ENCODE results near the gene BMP8A.
"Not testable (repeated sequence)": the region's sequence is repeated elsewhere in the genome, so short reads cannot be mapped to it uniquely, and the experiment has no call there.

The BMP8A gene

DNA sequence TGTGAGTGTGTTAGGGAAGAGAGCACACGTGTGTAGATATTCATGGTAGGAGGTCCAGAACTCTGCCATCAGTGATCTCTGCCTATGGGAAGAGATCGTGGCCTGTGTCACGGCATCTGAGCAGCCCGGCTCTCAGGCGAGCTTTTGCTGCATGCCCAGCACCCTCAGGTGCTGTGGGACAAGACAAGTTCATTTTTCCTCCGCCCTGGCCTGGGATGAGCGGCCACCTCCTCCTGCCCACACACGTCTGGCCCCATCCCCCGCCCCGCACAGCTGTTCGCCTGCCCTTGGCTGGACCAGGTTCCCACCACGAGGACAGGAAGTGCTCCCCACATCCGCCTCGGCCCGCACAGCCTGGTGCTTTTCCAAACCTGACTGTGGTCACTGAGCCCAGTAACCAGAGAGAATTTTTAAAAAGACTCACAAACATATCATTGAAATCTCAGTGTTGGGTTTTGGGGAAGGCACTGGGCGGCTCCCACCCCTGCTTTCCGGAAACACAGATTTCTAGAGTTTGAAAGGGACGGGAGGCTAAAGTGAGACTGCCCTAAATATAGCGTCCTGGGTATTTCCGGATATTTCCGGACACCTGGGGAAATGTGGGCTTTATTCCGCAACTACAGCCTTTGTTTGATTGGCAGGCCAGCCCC is 18.0 kb downstream of the BMP8A start:
- H3K4me3 Mint-ChIP-seq: peak overlapping the region; percentile 76
- peak overlapping the region; percentile 86 for H3K27ac Mint-ChIP-seq

DNA sequence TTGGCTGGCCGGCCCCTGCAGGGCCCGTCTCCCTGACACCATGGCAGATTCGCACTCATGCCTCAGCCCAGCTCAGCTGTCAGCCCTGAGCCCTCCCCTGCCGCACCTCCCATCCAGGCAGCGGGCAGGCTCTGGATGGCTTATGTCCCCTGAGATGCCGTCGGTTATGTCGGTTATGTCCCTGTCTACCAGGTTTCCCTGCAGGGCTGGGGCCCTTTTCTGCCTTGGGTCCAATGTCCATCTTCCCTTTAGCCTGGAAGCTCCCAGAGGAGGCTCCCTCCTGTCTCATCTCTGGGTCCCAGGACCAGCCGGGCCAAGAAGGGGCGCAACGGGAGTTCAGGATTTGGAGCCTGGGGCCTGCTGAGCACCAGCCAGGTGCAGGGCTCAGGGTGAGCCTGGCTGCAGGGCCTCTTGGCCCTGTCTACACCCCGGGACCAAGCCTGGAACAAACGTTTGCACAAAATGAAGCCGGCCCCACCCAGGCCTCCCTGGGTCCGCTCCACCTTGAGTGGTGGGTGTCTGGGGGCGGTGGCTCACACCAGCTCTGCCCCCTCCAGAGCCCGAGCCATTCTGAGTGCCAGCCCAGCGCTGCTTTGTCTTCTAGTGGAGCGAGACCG is 19.2 kb downstream of the BMP8A start:
- H3K36me3 Mint-ChIP-seq, H3K9me3 Mint-ChIP-seq, H3K27me3 Mint-ChIP-seq, ATAC-seq, H3K4me3 Mint-ChIP-seq: not testable (repeated sequence)
- peaks cover 24% of the 10 kb centered on the region for H3K4me1 Mint-ChIP-seq
- peak overlapping the region; percentile 67 for H3K27ac Mint-ChIP-seq

More for the DNA sequence above, 18.0 kb downstream of the BMP8A start:
- peaks cover 19% of the 10 kb centered on the region for H3K4me1 Mint-ChIP-seq
- H3K36me3 Mint-ChIP-seq: no peaks in the 10 kb centered on the region
- H3K27me3 Mint-ChIP-seq: no peaks in the 10 kb centered on the region
- peak; percentile 50 for ATAC-seq
- no peaks in the 10 kb centered on the region for H3K9me3 Mint-ChIP-seq

DNA sequence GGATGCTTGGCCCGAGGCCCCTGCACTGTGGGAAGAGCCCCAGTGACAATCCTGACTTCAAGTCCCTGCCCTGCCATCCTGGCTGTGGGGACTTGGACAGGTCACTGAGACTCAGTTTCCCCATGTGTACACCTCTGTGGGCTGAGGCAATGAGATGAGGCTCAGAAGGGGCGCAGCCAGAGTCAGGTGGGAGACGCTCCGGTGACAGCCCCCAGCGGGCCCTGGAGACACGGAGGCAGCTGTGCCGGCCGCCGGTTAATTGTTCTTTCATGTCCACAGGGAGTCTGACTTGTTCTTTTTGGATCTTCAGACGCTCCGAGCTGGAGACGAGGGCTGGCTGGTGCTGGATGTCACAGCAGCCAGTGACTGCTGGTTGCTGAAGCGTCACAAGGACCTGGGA is 20.0 kb downstream of the BMP8A start:
- not testable (repeated sequence) for H3K9me3 Mint-ChIP-seq, ATAC-seq

DNA sequence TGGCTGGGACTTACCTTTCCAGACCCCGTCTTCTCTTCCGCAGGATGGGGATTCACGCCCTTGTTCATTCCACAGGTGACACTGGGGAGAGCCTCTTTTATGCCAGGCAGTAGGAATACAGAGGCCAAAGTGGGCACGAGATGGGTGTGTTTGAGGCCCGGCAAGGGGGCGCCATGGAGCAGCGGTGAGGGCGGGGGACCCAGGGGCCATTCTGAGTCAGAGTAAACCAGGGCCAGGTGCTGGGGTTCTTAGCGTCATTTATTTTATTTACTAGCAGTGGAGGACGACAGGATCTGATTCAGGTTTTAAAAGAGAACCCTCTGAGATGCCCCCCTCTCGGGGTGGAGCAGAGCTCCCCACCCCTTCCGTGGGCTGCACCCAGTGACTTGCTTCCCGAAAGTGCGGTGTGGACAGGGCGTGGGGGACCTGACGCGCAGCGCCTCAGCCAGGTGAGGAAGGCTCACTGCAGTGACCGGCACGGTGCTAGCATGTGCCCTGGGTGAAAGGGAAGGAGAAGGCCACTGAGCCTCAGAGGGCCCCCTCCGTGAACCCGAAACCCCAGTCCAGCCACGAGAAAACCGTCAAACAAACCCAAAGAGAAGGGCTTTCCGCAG is 20.9 kb downstream of the BMP8A start:
- H3K36me3 Mint-ChIP-seq, H3K4me3 Mint-ChIP-seq, H3K27me3 Mint-ChIP-seq, H3K9me3 Mint-ChIP-seq, ATAC-seq, H3K27ac Mint-ChIP-seq: not testable (repeated sequence)
- peaks cover 24% of the 10 kb centered on the region for H3K4me1 Mint-ChIP-seq

More for the DNA sequence above, 20.0 kb downstream of the BMP8A start:
- H3K4me3 Mint-ChIP-seq, H3K36me3 Mint-ChIP-seq, H3K27me3 Mint-ChIP-seq, H3K27ac Mint-ChIP-seq: not testable (repeated sequence)
- H3K4me1 Mint-ChIP-seq: peaks cover 24% of the 10 kb centered on the region

DNA sequence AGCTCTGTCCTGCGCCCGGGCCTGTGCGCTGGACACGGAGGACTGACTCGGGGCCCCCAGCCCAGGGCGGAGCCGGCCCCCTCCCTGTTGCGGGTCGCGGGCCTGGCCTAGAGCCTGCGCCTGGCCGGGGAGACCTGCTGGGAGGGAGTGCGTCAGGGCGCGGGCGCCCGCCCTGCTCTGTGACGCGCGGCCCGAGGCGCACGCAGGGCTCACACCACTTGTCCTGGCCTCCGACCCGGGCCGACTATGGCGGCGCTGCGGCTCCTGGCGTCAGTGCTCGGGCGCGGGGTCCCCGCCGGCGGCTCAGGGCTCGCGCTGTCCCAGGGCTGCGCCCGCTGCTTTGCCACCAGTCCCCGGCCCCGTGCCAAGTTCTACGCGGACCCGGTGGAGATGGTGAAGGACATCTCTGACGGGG is 23.3 kb downstream of the BMP8A start:
- ATAC-seq: peak; percentile 69
- H3K4me1 Mint-ChIP-seq: peaks cover 14% of the 10 kb centered on the region
- not testable (repeated sequence) for H3K27me3 Mint-ChIP-seq, H3K36me3 Mint-ChIP-seq, H3K4me3 Mint-ChIP-seq, H3K27ac Mint-ChIP-seq, H3K9me3 Mint-ChIP-seq

- H3K36me3 Mint-ChIP-seq, H3K27ac Mint-ChIP-seq: not testable (repeated sequence)
- peak overlapping the region; percentile 72 for H3K4me3 Mint-ChIP-seq
Observed at GRCh38 chr1:39515131-39516086, 24.0 kb downstream of the BMP8A start.

DNA sequence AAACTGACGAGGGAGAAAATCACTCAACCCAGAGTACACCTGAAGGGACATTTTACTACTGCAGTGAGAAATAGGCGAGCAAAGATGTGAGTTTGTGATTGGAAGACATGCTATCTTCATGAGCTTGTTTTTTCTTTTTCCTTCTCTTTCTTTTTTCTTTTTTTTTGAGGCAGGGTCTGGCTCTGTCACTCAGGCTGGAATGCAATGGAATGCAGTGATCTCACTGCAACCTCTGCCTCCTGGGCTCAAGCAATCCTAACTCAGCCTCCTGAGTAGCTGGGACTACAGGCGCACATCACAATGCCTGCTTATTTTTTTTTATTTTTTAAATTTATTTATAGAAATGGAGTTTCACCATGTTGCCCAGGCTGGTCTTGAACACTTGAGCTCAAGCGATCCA is 25.4 kb downstream of the BMP8A start:
- not testable (repeated sequence) for H3K9me3 Mint-ChIP-seq, H3K36me3 Mint-ChIP-seq, H3K27me3 Mint-ChIP-seq, ATAC-seq, H3K27ac Mint-ChIP-seq, H3K4me3 Mint-ChIP-seq, H3K4me1 Mint-ChIP-seq

More at GRCh38 chr1:39515131-39516086, 24.0 kb downstream of the BMP8A start:
- peak; percentile 67 for ATAC-seq
- not testable (repeated sequence) for H3K27me3 Mint-ChIP-seq, H3K9me3 Mint-ChIP-seq
- peaks cover 11% of the 10 kb centered on the region for H3K4me1 Mint-ChIP-seq

DNA sequence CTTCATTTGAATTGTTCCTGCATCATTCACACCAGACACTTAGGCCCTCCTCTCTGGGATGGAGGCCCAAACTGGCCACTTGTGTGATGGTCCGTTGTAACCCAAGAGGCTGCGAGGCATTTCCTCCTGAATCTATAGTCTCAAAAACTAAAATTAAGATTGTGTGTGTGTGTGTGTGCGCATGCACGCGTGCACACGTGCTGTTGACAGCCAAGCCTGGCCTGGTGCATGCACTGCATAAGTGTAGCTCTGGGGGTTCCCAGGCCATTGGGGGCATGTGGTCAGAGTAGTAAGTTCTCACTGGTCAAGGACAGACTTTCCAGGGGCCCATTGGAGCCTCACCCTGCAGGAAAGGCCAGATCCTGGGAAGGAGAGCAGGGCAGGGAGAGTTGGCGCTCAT is 26.5 kb downstream of the BMP8A start:
- not testable (repeated sequence) for H3K9me3 Mint-ChIP-seq, ATAC-seq, H3K36me3 Mint-ChIP-seq, H3K27ac Mint-ChIP-seq, H3K4me3 Mint-ChIP-seq, H3K4me1 Mint-ChIP-seq, H3K27me3 Mint-ChIP-seq

DNA sequence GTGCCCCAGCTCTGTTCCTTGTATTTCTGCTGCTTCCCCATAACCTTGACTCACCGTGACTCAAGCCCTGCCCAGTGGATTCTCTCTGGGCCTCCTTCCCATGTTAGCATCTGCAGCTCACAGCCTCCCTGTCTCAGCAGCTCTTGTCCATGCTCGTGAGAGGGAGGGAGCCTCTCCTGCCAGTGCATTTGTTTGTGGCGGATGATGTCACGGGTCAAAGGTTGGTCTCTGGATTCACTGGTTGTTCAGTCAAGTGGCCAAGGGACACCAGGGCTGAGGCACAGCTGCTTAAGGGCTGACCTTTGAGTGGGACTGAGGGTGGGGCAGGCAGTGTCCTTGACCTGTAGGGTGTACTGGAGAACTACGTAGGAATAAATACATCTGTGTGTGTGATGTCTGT is 27.9 kb downstream of the BMP8A start:
- not testable (repeated sequence) for ATAC-seq, H3K9me3 Mint-ChIP-seq, H3K36me3 Mint-ChIP-seq, H3K4me3 Mint-ChIP-seq, H3K27ac Mint-ChIP-seq, H3K27me3 Mint-ChIP-seq
- peaks cover 15% of the 10 kb centered on the region for H3K4me1 Mint-ChIP-seq

GRCh38 chr1:39522221-39522620 is 30.8 kb downstream of the BMP8A start:
- Mint-ChIP-seq H3K4me1 (peaks cover 36% of the 10 kb centered on the region), H3K36me3 (peaks cover 11% of the 10 kb centered on the region)
- not testable (repeated sequence) for H3K27ac Mint-ChIP-seq, H3K27me3 Mint-ChIP-seq, H3K4me3 Mint-ChIP-seq, H3K9me3 Mint-ChIP-seq, ATAC-seq

- Mint-ChIP-seq H3K27ac (peak overlapping the region; percentile 93), H3K36me3 (peaks cover 16% of the 10 kb centered on the region), H3K4me3 (no peak overlapping the region), H3K4me1 (peaks cover 36% of the 10 kb centered on the region), H3K27me3 (no peaks in the 10 kb centered on the region), H3K9me3 (no peaks in the 10 kb centered on the region)
- no peak for ATAC-seq
Observed at GRCh38 chr1:39522661-39523567, 31.5 kb downstream of the BMP8A start.

DNA sequence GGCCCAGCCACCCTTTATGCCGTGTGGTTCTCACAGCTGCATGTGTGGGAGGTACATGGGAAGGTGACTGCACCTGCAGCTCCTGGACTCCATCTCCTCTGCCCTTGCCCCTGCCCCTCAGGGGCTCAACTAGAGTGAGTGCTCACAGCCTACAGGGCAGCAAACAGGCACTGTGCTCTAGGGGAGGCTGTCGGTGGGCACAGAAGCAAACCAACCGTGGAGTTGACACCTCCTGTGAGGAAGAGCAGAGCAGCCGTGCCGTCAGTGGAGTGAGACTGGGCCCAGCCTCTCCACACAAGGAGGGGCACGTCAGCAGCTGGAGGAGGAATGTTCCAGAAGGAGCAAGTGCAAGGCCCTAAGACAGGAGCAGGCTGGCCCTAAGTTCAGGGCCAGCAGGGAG is 32.7 kb downstream of the BMP8A start:
- H3K4me3 Mint-ChIP-seq: peak overlapping the region; percentile 18
- H3K27me3 Mint-ChIP-seq: no peaks in the 10 kb centered on the region
- H3K36me3 Mint-ChIP-seq: peaks cover 24% of the 10 kb centered on the region
- peak; percentile 1 for ATAC-seq
- no peaks in the 10 kb centered on the region for H3K9me3 Mint-ChIP-seq
- peaks cover 36% of the 10 kb centered on the region for H3K4me1 Mint-ChIP-seq
- peak overlapping the region; percentile 93 for H3K27ac Mint-ChIP-seq

DNA sequence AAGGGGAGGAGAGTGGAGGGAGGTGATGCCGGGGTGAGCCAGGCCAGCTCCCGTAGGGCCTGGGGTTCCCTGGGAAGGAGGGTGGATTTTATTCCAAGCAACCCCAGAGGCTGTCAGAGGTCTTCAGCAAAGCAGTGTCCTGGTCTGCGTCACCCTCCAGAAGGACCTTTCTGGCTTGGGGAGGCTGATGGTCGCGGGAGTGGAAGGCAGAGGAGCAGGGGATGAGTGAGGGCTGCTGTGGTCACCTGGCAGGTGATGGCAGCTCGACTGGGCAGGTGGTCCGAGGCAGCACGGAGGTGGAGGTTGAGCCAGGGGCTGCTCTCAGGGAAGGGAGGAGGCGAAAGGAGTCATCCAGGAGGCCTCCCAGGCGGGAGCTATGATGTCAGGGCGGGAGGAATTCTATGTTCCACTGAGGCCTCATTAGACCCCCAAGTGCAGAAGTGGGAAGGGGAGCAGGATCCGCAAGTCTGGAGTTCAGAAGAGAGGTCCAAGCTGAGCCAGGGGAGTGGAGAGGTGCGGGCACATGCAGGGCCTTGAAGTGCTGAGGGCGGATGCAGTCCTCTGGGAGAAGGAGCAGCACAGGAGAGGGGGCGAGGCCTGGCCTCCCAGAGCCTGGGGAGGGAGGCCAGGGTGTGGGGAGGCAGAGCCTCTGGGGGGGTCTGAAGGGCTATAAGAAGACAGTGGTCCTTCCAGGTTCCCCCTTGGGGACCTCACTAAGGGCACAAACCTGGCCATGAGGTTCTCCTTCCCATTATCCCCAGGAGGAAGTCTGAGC is 33.3 kb downstream of the BMP8A start:
- peaks cover 30% of the 10 kb centered on the region for H3K36me3 Mint-ChIP-seq
- no peak for ATAC-seq
- peaks cover 36% of the 10 kb centered on the region for H3K4me1 Mint-ChIP-seq
- peak overlapping the region; percentile 93 for H3K27ac Mint-ChIP-seq
- H3K27me3 Mint-ChIP-seq: no peaks in the 10 kb centered on the region
- H3K4me3 Mint-ChIP-seq: peak overlapping the region; percentile 13
- H3K9me3 Mint-ChIP-seq: no peaks in the 10 kb centered on the region
